ENCODE results near the gene FAM114A2.

GRCh38 chr5:153960269-153961215 is 78.2 kb downstream of the FAM114A2 start:
- no peak for TF ChIP-seq CTCF (IDR thresholded peaks at IDR 0.05)
- no peak for TF ChIP-seq POLR2A (IDR thresholded peaks at IDR 0.05)
